ENCODE measurements around the gene EXOC6B.

DNA sequence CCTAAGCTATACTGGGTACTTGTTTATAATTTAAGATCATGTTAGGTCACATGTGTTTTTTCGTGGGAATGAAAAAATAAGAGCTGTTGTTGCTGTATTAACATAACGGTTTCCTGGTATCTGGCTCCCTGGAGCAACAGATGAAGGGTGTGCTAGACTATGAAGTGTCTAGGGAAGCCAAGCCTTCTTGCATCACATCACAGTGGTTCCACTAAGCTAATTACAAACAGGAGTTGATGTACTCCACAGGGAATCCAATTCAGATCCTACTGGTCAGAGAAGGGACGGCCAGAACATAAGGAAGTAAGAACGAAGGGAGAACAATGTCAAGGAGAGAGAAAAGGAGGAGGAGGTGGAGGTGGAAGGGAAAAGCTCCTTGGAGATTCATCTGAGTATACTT lies 485.2 kb downstream of the EXOC6B start:
- TF ChIP-seq, protein P1, sequence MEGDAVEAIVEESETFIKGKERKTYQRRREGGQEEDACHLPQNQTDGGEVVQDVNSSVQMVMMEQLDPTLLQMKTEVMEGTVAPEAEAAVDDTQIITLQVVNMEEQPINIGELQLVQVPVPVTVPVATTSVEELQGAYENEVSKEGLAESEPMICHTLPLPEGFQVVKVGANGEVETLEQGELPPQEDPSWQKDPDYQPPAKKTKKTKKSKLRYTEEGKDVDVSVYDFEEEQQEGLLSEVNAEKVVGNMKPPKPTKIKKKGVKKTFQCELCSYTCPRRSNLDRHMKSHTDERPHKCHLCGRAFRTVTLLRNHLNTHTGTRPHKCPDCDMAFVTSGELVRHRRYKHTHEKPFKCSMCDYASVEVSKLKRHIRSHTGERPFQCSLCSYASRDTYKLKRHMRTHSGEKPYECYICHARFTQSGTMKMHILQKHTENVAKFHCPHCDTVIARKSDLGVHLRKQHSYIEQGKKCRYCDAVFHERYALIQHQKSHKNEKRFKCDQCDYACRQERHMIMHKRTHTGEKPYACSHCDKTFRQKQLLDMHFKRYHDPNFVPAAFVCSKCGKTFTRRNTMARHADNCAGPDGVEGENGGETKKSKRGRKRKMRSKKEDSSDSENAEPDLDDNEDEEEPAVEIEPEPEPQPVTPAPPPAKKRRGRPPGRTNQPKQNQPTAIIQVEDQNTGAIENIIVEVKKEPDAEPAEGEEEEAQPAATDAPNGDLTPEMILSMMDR (IDR thresholded peaks at IDR 0.05 in 4 of 5, conservative IDR thresholded peaks at IDR 0.05 in 1 of 5): no peak
- TF ChIP-seq POLR2A (IDR thresholded peaks at IDR 0.05): no peak

Measured in gastrocnemius medialis (tissue), 4 donors.